Measurements from ENCODE around the gene GSTO2.

Gene GSTO2

GRCh38 chr10:104311184-104311720, 42.3 kb downstream of the GSTO2 start:
- DNase-seq, result no peak

- no peak for DNase-seq
These were observed 45.9 kb downstream of the GSTO2 start for GRCh38 chr10:104314591-104315485.

GRCh38 chr10:104315486-104315921, 46.5 kb downstream of the GSTO2 start:
- no peak for DNase-seq

DNA sequence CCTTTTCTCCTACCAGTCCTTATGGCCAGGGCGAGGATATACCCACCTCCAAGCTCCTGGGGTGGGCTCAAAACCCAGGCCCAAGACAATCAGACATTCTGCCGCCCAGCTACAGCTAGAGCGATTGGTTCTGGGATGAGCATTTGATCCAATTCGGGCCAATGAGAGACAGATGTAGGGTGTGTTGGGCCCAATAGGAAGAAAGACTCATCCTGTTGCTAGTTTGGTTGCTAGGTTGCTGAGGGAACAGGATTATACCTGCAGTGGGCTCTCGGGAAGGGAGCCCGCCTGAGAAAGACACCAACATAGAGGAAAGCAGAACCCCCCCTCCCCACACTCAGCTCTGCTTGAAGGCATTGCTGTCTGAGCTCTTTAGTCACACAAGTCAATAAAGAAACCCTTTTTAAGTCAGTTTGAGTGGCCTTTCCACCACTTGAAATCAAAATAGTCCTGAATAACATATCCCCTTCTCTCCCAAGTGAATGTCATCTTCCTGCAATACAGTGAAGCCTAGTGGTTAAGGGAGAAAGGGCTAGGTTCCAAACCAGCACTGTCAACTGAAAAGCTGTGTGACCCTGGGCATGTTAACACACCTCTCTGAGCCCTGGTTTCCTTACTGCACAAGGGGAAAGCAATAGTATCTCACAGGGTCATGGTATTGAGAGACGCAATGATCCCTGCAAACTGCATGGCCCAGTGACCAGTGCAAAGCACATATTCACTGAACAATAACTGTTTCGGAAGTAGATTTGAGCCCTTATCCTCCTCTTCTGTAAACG, 47.5 kb downstream of the GSTO2 start:
- DNase-seq, result no peak

DNA sequence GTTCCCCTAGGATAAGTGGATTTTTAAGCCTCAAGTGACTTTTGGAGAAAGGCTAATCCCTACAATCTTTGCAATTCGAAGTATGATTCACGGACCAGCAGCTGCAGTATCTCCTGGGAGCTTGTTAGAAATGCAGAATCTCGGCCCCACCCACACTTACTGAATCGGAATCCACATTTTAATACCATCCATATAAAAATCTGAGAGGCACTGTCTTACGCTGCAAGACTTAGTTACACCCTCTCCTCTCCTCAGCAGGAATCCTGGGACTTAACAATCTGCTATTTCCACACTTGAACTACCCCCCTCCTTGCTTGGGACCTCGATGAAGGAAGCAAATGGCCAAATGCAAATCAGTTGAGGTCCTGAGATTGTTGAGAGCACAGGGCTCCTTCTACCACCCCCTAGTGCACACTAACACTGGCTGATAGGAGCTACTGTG, 48.3 kb downstream of the GSTO2 start:
- DNase-seq, result no peak

DNA sequence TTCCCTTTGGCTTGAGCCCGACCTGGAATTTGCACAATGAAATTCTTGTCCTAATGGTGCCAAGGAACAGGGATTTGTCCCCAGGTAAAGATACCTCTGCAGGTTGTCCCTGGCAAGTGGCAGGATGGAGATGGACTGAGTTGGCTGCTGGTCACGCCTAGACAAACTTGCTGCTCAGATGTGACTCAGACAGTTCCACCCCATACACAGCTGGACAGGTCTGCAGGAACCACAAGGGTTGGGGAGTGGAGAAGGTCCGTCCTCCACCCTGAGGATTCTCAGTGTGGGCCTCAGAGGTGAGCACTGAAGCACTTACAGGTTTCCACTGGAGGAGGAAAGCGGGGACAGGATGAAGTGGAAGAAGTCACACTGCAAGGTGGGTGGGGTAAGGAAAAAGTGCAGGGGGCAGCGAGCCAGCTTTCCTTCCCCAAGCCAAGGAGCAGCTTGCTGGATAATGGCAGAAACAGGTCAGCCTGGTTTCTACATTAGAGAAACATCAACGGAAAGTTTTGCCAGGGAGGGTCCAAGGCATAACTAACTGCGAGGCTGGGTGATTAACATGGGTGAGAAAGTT, 48.8 kb downstream of the GSTO2 start:
- DNase-seq, result no peak

DNA sequence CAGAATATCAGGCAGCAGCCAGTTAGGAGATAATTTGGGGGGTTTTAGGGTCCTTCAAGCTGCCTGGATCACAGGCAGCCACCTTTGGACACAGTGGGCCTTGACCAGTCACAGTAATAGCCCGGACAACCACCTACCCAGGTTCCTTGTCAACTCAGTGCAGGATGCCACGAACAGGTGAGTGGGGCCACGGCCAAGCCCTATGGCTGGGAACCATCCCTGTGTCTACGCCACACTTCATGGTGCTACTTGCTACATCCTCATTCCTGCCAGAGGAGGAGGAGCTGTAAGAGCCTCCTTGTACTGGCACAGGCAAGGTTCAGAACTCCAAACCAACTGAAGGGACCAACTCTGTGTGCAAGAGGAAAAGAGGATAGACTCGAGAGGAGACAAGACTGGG, 49.3 kb downstream of the GSTO2 start:
- no peak for DNase-seq

- no peak for DNase-seq
These were observed 50.1 kb downstream of the GSTO2 start for GRCh38 chr10:104318810-104319741.

DNA sequence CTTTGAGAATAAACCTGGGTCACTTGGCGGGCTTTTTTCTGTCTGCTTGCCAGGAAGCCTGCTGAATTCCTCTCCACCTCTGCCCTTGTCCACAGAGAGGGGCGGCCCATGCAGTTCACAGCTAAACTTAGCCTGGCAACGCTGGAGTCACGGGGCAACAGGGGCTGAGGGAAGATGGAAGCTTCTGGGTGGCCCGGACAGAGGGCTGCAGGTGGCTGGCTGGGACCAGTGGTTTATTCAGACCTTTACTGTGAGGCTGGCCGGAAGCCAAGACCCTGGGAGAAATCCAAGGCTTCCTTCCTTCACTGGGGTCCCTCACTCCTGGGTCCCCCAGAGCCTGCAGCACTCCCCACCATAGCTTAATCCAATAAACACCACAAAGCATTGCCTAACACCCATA, 52.2 kb downstream of the GSTO2 start:
- no peak for DNase-seq

GRCh38 chr10:104321725-104322415, 52.9 kb downstream of the GSTO2 start:
- DNase-seq, result peak; percentile 56

DNA sequence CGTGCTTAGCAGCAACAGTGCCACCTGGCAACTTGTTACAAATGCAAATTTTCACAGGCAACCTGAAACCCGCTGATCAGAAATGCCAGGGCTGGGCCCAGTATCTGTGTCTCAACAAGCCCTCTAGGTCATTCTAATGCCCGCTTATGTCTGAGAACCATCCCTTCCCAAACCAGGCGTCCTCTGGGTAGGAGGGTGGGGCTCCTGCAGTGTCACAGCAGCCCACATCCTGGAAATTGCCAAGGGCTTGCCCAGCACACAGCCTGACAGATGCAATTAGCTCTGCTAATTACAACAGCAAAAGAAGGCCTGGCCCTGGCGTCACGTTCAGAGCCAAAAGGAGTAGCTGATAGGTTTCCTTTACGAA, 53.4 kb downstream of the GSTO2 start:
- peak; percentile 53 for DNase-seq

GRCh38 chr10:104323085-104323484, 54.1 kb downstream of the GSTO2 start:
- no peak for DNase-seq

DNA sequence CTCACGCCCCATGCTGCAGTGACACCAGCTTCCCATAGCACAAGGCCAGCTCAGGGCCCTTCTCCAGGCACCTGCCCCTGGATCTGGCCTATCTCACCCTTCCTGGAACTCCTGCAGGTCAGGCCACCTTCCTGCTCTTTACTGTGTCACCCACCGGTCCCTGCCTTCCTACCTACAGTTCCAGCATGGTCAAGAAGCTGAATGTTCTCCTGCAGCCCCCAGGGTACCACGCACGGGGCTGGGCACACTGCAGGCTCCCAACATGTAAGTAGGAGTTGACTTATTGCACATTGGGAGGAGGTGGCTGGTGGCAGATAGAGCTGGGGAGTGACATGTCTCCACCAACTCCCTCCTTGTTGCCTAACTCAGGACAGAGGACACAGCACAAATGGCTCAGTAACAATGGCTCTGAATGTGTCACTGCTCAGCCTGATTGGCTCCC, 54.8 kb downstream of the GSTO2 start:
- no peak for DNase-seq

GRCh38 chr10:104324221-104324686, 55.3 kb downstream of the GSTO2 start:
- DNase-seq, result no peak

GRCh38 chr10:104324931-104325330, 55.9 kb downstream of the GSTO2 start:
- DNase-seq, result no peak

DNA sequence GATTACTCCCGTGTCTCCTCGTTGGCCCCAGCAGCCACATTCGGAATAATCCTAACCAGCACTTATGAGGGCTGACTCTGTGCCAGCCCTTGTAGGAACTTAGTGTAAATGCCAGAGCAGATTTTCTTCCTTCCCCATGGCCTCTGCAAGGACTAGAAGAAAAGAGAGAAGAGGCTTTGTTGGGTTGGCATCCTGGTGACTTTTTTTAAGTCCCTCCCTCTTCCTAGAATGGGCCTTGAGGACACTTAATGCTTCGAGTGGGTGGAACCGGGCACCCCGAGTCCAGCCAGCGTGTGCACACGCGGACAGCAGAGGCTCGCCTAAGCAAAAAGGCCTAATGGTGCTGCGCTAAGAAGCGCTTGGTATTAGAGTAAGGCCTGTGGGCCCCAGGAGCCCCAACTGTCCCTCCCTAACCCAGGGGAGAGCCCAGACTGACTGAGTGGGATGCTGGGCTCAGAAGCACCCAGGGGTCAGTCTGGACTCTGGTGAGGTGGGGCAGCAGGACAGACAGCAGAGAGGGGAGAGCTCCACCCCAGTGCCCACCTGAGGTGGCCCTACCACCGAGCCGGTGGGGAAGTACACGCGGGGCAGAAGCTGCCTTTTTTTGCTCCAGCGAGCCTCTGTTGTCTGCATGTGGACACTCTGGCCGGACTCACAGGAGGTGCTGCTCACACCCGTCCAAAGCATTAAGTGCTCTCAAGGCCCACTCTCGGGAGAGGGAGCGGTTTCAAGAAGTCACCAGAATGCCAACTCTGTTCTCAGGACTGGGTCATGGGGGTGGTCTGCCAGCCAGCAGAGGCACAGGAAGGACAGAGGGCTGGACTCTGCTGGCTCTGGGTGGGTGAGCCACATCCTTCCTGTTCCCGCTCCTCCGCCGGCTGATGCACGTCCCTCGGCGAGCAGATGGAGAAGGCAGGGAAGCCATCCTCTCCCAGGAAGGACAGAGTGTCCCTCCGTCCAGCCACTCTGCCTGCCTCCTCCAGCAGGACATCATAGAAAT, 56.8 kb downstream of the GSTO2 start:
- DNase-seq, result no peak

GRCh38 chr10:104326991-104327610, 58.1 kb downstream of the GSTO2 start:
- no peak for DNase-seq

GRCh38 chr10:104327745-104328645, 59.0 kb downstream of the GSTO2 start:
- peak; percentile 28 for DNase-seq

DNA sequence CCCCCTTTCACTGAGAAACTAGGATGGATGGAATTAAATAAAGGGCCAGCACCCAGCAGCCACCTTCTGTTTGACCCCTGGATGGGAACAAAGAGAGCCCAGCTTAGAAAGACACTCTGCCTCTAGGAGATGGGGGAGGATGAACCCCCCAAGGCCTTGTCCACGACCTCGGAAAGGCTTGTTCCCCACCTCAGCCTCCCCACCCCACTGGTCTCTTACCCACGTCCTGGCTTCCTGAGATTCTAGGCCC, 59.6 kb downstream of the GSTO2 start:
- DNase-seq, result no peak

Data from CD4-positive, alpha-beta T cell treated with Interleukin-17A for 4 hours (primary cell).